ENCODE data around the gene SEMA5B. TPM values are rescaled to one million over a fixed set of nuclear protein-coding genes. Genes with fewer than 3 reads are reported as not detected.

The SEMA5B gene
- total and polyA plus RNA-seq, 4 donors: 14.2 to 65.5 (median 39.1) TPM

DNA sequence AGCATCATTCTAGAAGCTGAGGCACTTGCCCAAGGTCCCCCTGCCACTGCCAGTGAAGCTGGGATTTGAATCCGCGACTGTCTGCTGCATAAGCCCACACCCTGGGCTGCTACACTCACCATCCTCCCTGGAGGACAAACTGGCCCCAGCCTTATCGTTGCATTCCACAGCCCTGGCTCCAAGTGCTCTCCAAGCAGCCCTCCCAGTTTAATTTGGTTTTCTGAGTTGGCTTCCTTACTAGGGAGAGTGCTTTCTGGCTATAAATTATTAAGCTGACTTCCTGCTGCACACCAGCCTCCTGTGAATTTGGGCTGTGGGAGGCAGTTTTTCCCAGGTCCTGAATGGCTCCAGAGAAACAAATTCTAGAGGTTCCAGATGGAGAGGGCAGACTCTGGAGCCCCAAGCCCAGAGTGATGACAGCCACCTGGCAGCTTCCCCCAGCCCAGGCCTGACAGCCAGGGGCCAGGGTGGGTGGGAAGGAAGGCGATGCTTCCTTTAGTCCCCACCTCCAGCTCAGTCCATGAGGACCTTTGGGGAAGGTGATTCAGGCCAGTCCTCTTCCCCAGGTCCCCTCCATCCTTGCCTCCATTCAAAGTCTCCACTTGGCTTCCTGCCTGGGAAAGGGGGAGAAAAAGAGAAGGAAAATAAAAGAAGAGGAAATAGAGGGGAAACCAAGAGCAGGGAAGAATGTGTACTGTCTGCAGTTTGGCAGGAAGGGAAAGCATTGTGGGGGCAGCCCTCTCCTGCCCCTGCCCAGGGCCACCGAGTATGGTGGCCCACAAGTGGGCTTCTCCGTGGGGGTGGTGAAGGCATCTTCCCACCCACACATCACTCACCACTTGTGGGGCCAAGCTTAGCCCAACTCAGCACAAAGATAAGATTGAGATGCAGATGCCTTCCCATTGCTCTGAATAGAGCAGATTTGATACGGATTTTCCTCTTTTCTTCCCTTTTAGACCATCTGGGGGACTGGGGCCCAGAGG, 69.6 kb downstream of the SEMA5B start:
- no peak overlapping the region for H3K4me3 ChIP-seq (ENCODE audit: low read depth, low read length)
- H3K4me1 ChIP-seq (ENCODE audit: control insufficient read depth, insufficient read depth, low read length): peaks cover 35% of the 10 kb centered on the region
- H3K9me3 ChIP-seq (ENCODE audit: control insufficient read depth, insufficient read depth, low read length): no peaks in the 10 kb centered on the region
- no peaks in the 10 kb centered on the region for H3K27me3 ChIP-seq (ENCODE audit: control insufficient read depth, insufficient read depth, low read length)
- peak in 2 of 6 donors; percentile 36 to 40 for DNase-seq (ENCODE audit: low read depth in 4 of 6, low spot score in 6 of 6)
- no peak overlapping the region for H3K27ac ChIP-seq (ENCODE audit: low read depth, low read length)
- peaks cover 17% of the 10 kb centered on the region for H3K36me3 ChIP-seq (ENCODE audit: control insufficient read depth, insufficient read depth, low read length)
- 70% methylated on average over 3 of the region's 7 CpGs for WGBS (ENCODE audit: insufficient coverage)

DNA sequence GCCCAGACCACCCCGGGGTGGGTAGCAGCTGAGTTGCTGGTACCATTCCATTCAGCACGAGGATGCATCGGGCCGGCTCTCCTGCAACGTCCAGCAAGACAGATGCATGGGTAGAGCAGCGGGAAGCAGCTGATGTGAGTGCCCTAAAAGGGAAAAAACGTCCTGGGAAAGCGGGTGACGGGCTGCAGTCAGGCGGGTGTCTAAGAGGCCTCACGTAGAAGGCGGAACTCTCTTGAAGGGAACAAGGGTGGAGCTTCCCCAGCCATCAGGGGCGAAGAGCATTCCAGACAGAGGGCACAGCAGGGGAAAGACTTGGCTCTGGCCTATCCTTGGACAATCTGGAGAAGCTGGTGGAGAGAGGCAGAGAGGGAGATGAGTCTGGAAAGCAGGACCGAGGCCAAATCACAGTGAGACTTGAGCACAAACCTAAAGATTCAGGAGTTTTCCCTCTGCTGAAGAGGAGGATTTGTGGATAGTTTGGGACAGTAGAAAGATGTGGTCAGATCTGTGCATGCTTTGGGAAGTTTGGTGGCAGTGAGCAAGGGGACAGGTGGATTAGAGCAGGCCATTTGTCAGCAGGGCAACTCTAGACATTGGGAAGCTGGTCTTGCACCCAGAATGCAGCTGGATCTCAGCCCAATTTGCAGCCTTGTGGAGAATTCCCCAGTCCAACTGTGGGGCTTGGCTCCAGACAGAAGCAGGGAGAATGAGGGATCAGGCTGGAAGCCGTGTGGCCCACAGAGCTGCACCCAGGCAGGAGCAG, 70.7 kb downstream of the SEMA5B start:
- H3K36me3 ChIP-seq (ENCODE audit: control insufficient read depth, insufficient read depth, low read length): peaks cover 17% of the 10 kb centered on the region
- no peaks in the 10 kb centered on the region for H3K9me3 ChIP-seq (ENCODE audit: control insufficient read depth, insufficient read depth, low read length)
- no peaks in the 10 kb centered on the region for H3K27me3 ChIP-seq (ENCODE audit: control insufficient read depth, insufficient read depth, low read length)
- no peak for DNase-seq (ENCODE audit: low read depth in 4 of 6, low spot score in 6 of 6)
- peaks cover 32% of the 10 kb centered on the region for H3K4me1 ChIP-seq (ENCODE audit: control insufficient read depth, insufficient read depth, low read length)
- H3K27ac ChIP-seq (ENCODE audit: low read depth, low read length): no peak overlapping the region
- no peak overlapping the region for H3K4me3 ChIP-seq (ENCODE audit: low read depth, low read length)
- WGBS (ENCODE audit: insufficient coverage): 70% methylated on average over 14 of the region's 15 CpGs

DNA sequence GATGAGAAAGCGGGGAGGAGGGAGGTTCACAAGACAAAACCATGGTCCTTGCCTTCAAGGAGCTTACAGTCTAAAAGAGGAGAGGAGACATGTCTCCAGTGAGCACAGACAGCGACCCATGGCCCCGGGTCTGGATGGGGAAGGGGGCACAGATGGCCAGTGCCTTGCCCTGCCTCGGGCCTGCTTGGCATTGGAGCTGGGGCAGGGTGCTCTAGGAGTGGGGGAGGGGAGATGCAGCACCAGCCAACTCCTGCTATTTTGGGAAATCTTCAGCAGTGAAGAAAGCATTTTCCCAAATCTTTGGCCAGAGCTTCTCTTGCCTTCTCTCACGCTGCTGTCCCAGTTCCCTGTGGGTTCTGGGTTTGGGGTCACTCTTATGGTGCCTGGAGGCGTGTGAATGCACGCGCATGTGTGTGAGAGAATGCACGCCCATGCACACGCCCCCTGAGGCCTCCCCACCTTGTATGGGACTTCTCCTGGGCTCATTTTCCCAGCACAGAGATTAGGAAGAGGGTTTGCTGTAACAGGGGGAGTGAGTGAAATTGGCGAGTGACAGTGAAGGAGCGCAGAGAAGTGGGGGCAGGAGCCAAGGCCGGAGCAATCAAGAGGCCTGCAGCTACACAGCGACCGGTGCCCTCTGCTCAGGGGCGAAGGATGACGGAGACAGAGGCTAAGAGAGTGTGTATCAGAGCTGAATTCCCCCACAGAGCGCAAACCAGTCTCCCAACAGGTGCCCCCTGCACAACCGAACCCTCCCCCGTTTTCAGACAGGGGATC, 71.5 kb downstream of the SEMA5B start:
- H3K27ac ChIP-seq (ENCODE audit: low read depth, low read length): no peak overlapping the region
- WGBS (ENCODE audit: insufficient coverage): 95% methylated on average over 12 of the region's 20 CpGs
- peaks cover 16% of the 10 kb centered on the region for H3K36me3 ChIP-seq (ENCODE audit: control insufficient read depth, insufficient read depth, low read length)
- no peak for DNase-seq (ENCODE audit: low read depth in 4 of 6, low spot score in 6 of 6)
- H3K9me3 ChIP-seq (ENCODE audit: control insufficient read depth, insufficient read depth, low read length): no peaks in the 10 kb centered on the region
- H3K27me3 ChIP-seq (ENCODE audit: control insufficient read depth, insufficient read depth, low read length): no peaks in the 10 kb centered on the region
- no peak overlapping the region for H3K4me3 ChIP-seq (ENCODE audit: low read depth, low read length)
- peaks cover 32% of the 10 kb centered on the region for H3K4me1 ChIP-seq (ENCODE audit: control insufficient read depth, insufficient read depth, low read length)

- Histone ChIP-seq H3K36me3 (ENCODE audit: control insufficient read depth, insufficient read depth, low read length) (peaks cover 17% of the 10 kb centered on the region), H3K4me3 (ENCODE audit: low read depth, low read length) (no peak overlapping the region), H3K27ac (ENCODE audit: low read depth, low read length) (no peak overlapping the region), H3K27me3 (ENCODE audit: control insufficient read depth, insufficient read depth, low read length) (no peaks in the 10 kb centered on the region), H3K4me1 (ENCODE audit: control insufficient read depth, insufficient read depth, low read length) (peaks cover 20% of the 10 kb centered on the region), H3K9me3 (ENCODE audit: control insufficient read depth, insufficient read depth, low read length) (no peaks in the 10 kb centered on the region)
- DNase-seq (ENCODE audit: low read depth in 4 of 6, low spot score in 6 of 6): no peak
- 17% methylated on average over 1 of the region's 3 CpGs for WGBS (ENCODE audit: insufficient coverage)
These were observed 75.0 kb downstream of the SEMA5B start for GRCh38 chr3:122952520-122952919.

DNA sequence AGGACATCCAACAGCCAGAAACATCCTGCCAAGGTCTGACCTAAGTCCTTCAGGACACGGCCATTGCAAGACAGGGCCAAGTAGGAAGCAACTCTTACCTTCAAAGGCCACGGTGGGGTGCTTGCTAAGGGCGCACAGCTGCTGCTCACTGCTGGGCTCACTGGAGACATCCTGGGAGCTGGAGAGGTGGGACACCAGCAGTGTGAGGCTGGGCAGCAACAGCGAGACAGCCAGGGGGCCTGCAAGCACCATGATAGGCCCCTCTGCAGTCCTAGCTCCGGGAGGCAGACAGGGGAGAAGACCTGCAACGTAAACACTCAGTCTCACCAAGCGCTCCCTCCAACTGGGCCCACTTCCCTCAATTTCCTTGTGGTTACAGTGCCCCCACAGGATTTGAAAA, 79.2 kb downstream of the SEMA5B start:
- Histone ChIP-seq H3K4me1 (ENCODE audit: control insufficient read depth, insufficient read depth, low read length) (peaks cover 29% of the 10 kb centered on the region), H3K4me3 (ENCODE audit: low read depth, low read length) (no peak overlapping the region), H3K9me3 (ENCODE audit: control insufficient read depth, insufficient read depth, low read length) (no peaks in the 10 kb centered on the region), H3K36me3 (ENCODE audit: control insufficient read depth, insufficient read depth, low read length) (peaks cover 10% of the 10 kb centered on the region), H3K27ac (ENCODE audit: low read depth, low read length) (no peak overlapping the region), H3K27me3 (ENCODE audit: control insufficient read depth, insufficient read depth, low read length) (no peaks in the 10 kb centered on the region)
- DNase-seq (ENCODE audit: low read depth in 4 of 6, low spot score in 6 of 6): peak in 1 of 6 donors; percentile 44
- 92% methylated on average over 4 of the region's 7 CpGs for WGBS (ENCODE audit: insufficient coverage)

DNA sequence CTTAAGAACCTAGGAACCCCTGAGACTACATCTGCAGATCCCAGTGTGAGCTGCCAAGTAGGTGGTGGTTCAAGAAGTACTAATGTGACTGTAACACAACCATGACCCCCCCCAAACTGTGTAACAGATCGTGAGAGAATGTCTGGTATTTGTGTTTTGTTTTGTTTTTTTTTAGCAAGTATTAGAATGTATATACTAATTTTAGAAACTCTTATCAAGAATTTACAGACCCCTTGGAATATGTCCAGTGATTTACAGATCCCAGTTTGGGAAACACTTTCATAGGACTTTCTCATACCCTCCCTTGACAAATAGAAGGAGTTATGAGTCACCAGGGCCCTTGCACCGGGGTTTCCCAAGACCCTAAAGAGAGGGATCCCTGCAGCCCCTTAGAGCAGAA, 79.8 kb downstream of the SEMA5B start:
- WGBS (ENCODE audit: insufficient coverage): 100% methylated on average over 1 of the region's 2 CpGs
- peaks cover 35% of the 10 kb centered on the region for H3K4me1 ChIP-seq (ENCODE audit: control insufficient read depth, insufficient read depth, low read length)
- no peaks in the 10 kb centered on the region for H3K9me3 ChIP-seq (ENCODE audit: control insufficient read depth, insufficient read depth, low read length)
- peaks cover 15% of the 10 kb centered on the region for H3K36me3 ChIP-seq (ENCODE audit: control insufficient read depth, insufficient read depth, low read length)
- H3K27ac ChIP-seq (ENCODE audit: low read depth, low read length): no peak overlapping the region
- DNase-seq (ENCODE audit: low read depth in 4 of 6, low spot score in 6 of 6): no peak
- no peaks in the 10 kb centered on the region for H3K27me3 ChIP-seq (ENCODE audit: control insufficient read depth, insufficient read depth, low read length)
- no peak overlapping the region for H3K4me3 ChIP-seq (ENCODE audit: low read depth, low read length)

- no peaks in the 10 kb centered on the region for H3K9me3 ChIP-seq (ENCODE audit: control insufficient read depth, insufficient read depth, low read length)
- H3K4me3 ChIP-seq (ENCODE audit: low read depth, low read length): no peak overlapping the region
- DNase-seq (ENCODE audit: low read depth in 4 of 6, low spot score in 6 of 6): no peak
- 74% methylated on average over 6 of the region's 7 CpGs for WGBS (ENCODE audit: insufficient coverage)
- H3K36me3 ChIP-seq (ENCODE audit: control insufficient read depth, insufficient read depth, low read length): peaks cover 15% of the 10 kb centered on the region
- no peaks in the 10 kb centered on the region for H3K27me3 ChIP-seq (ENCODE audit: control insufficient read depth, insufficient read depth, low read length)
- no peak overlapping the region for H3K27ac ChIP-seq (ENCODE audit: low read depth, low read length)
- H3K4me1 ChIP-seq (ENCODE audit: control insufficient read depth, insufficient read depth, low read length): peaks cover 37% of the 10 kb centered on the region
These were observed 80.4 kb downstream of the SEMA5B start for GRCh38 chr3:122947196-122947595.

DNA sequence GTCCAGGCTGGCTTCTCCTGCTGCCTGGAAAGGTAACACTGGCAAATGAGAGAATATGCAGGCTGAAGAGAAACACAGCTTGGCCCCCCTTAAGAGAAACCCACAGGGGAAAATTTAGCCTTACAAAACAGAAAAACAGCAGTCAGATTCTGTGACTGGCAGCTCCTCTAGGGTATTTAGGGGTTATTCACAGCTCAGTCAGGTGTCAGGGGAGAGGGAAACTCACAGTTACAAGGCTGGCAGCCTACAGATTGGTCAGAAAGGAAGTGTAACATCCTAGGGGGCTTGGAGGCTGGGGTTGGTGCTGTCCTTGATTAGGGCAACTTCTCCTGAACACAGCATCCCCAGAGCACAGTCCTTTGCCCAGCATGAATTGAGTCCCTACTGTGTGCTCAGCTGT, 81.4 kb downstream of the SEMA5B start:
- no peak for DNase-seq (ENCODE audit: low read depth in 4 of 6, low spot score in 6 of 6)
- no peaks in the 10 kb centered on the region for H3K9me3 ChIP-seq (ENCODE audit: control insufficient read depth, insufficient read depth, low read length)
- peaks cover 37% of the 10 kb centered on the region for H3K4me1 ChIP-seq (ENCODE audit: control insufficient read depth, insufficient read depth, low read length)
- H3K27ac ChIP-seq (ENCODE audit: low read depth, low read length): no peak overlapping the region
- peaks cover 15% of the 10 kb centered on the region for H3K36me3 ChIP-seq (ENCODE audit: control insufficient read depth, insufficient read depth, low read length)
- no peak overlapping the region for H3K4me3 ChIP-seq (ENCODE audit: low read depth, low read length)
- no peaks in the 10 kb centered on the region for H3K27me3 ChIP-seq (ENCODE audit: control insufficient read depth, insufficient read depth, low read length)

- DNase-seq (ENCODE audit: low read depth in 4 of 6, low spot score in 6 of 6): no peak
- peaks cover 37% of the 10 kb centered on the region for H3K4me1 ChIP-seq (ENCODE audit: control insufficient read depth, insufficient read depth, low read length)
- H3K9me3 ChIP-seq (ENCODE audit: control insufficient read depth, insufficient read depth, low read length): no peaks in the 10 kb centered on the region
- WGBS (ENCODE audit: insufficient coverage): no CpG with 5 or more reads among the region's 2 CpGs
- H3K27me3 ChIP-seq (ENCODE audit: control insufficient read depth, insufficient read depth, low read length): no peaks in the 10 kb centered on the region
- H3K27ac ChIP-seq (ENCODE audit: low read depth, low read length): no peak overlapping the region
- H3K4me3 ChIP-seq (ENCODE audit: low read depth, low read length): no peak overlapping the region
- peaks cover 15% of the 10 kb centered on the region for H3K36me3 ChIP-seq (ENCODE audit: control insufficient read depth, insufficient read depth, low read length)
These were observed 82.3 kb downstream of the SEMA5B start for GRCh38 chr3:122945230-122945629.

All from spinal cord (tissue), 10 donors.